T47D (cell line): Measurements from ENCODE around the gene GP5.

Experiments
- DNase-seq, 2 experiments: peaks; one replicate each; pipeline versions ENCODE4 v3.0.0 to v3.0.0-alpha.2; 2011 to 2012; ENCODE audit warnings: low read depth in 1 of 2, low spot score in 1 of 2
- JUND ChIP-seq: IDR thresholded peaks from 2 replicates; pipeline ENCODE4 v1.6.1; 2012; ENCODE audit warnings: low read depth
- in situ Hi-C: cut with HindIII; loops from 2 replicates; pipeline ENCODE4 v1.10.0; 2016; ENCODE audit warnings: low sequenced_read_pairs, low pct_unique_long_range_greater_than_20kb

The GP5 gene

DNA sequence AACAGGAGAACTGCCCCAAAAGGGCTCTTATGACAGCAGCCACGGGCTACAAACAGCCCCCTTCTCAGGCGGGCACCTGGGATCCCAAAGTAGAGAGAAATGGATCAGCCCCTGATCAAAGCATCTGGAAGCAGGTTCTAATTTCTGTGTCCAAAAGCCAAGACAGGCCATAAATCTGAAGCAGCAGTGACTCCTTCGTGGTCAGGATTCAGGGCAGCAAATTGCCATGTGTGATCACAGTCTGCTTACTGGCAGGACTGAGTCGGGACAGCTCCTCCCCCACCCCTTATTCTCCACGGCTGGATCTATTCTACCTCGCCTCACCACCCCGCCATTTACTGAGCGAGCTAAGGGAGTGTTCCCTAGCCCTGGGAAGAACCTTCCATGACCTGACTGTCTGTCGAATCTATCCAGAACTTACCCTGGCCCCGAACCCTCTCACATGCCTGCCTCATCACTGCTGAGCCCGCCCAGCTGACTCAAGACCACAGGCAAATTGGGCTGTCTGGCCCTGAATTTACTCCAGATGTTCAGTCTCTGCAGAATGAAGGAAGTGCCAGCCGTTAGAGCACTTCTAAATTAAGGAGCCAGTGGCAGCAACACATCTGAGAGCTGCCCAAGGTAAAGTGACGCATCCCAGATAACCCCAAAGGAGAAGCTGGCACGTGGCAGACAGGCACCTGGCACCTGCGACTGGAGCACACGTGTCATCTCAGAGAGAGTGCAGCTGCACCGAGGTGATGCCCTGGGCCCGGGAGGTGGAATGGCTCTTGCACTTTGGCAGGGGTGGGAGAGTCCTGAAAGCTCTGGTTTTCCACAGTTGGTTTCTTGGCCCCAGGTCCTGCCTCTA is 30.8 kb downstream of the GP5 start:
- in situ Hi-C loops = no loop called here
- TF ChIP-seq JUND = no peak
- DNase-seq = no peak

DNA sequence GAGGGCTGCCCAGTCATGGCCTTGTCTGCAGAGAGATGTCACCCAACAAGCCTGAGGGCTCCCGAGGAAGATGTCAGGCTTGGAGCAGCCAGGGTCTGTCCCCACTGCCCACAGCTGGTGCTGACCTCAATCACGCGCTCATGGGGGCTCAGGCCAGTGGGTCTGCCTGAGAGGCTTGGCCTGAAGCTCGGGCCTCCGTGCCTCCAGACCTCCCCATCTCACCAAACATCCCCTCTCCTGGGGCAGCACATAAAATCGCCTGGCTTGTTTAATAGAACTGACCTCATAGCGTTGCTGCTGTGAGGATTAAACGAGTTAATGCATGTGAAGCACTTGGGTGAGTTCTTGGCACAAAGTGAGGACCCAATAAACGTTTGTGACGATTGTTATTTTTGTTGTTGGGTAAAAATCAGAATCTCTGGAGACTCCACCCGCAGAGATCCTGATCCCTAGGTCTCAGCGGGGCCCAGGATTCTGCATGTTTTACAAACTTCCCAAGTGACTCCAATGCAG is 33.0 kb downstream of the GP5 start:
- in situ Hi-C loops = no loop called here
- TF ChIP-seq JUND = no peak
- DNase-seq = no peak

DNA sequence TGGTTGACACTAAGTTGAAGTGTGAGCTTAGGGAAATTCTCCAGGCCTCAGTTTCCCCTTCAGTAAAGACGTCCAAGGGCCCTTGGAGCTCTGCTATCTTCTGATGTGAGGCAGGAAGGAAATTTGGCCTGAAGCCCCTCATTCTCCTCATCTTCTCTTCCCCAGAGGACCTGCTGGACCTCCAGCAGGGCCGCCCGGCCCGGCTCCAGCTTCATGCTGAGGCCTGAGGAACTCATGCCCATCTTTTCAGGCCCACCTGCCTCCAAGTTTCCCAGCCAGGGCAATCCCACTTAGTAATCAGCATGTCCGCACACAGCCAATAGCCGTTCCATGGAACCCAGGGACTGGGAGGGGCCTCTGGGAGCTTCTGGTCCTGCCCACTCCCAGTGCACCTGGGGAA is 33.5 kb downstream of the GP5 start:
- DNase-seq = no peak
- in situ Hi-C loops = no loop called here
- no peak for TF ChIP-seq JUND

DNA sequence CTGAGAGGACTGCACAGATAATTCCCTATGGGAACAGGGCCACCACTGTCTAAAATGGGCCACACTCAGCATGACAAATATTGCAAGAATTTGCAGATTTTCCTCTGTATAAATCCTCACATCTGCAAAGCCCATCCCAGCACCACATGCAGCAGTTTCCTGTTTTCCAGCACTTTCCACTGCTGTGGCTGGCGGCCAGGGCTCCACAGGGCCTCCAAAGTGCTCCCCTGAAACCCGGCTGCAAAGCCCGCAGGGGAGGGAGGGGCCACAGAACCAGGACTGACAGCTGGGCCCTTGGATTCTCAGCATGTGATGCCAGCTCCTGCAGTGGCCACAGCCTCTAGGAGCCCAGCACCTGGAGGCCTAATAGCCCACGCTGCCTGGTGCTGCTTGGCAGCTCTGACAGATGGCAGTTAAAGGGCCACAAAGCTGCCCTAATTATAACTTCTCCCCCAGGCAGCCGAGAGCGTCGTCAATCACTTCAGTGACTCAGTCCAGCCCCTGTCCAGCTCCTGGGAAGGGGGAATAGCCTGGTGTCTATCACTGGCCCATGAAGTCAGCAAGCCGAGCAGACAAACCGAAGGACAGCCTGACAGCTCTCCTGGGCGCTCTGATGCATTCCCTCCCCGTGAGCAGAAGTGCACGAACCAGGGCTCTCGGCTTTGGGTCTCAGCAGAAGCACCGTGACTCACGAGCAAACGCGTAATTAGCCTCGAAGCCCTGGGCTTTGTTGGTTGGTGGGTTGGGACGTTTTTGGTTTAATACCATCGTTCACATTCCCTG is 34.2 kb downstream of the GP5 start:
- TF ChIP-seq JUND = no peak
- in situ Hi-C loops = no loop called here
- DNase-seq = no peak

DNA sequence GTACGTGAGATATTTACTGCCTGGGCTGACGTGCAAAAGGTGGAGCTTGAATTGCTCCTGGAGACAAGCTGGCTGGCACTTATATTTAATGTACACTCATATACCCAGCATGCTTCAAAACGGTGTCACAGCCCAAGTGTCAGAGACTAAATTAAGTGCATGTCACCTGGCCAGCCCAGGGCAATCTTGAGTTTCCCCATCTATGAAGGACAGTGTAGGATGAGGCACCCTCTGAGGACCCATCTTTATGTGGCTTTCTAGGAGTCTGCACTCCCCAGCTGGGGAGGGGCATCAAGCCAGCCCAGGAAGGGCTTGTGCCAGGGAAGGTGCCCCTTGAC is 34.8 kb downstream of the GP5 start:
- DNase-seq = no peak
- in situ Hi-C loops = no loop called here
- TF ChIP-seq JUND = no peak

DNA sequence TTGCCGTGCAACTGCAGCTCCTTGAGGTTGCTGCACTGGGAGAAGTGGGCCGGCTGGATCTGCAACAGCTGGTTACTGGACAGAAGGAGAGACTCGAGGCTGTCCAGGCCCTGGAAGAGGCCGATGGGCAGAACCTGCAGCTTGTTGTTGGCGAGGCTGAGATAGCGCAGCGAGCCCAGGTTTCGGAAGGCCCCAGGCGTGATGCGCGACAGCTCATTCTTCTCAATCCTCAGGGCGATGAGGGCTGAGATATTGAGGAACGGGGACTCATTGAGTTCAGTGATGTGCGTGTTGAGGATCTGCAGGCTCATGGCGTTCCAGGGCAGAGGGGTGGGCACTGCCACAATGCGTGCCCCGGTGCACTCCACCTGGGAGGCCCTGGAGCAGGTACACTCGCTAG is 38.5 kb downstream of the GP5 start:
- no peak for DNase-seq
- TF ChIP-seq JUND = no peak
- in situ Hi-C loops = no loop called here

DNA sequence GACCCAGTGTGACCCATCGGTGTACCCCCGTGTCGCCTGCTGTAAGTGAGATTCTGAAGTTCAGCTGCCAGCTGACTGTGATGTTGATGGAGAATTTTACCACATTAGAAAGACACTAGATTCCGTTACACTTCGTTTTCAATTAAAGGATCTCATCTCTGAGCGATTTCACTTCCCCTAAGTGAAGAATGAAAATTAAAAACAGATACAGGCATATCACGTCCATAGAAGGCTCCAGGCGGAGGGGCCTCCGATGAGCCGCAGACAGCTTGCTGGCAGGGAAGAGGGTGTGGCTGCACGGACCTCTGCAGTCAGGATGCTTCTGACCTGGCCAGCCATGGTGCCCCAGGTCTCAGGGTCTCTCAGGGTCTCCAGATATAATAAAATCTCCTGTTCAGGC is 41.4 kb downstream of the GP5 start:
- DNase-seq = no peak
- in situ Hi-C loops = no loop called here
- no peak for TF ChIP-seq JUND

DNA sequence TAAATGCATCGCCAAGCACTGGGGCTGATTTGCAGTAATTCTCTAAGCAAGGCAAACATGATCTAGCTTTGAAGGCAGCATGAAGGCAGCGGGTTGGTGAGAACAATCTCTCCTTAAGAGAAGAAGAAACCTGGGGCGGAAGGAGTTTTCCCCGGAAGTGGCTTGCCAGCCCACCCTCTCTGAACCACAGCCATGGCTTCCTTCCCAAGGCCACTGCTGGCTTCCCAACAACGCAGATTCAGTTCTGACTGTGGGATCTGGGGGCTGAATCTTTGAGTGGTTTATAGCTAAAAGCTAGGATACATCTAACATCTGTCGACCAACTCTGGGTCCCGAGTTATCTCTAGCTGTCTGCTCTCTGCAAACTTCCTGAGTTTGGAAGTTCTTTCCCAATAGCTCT is 43.7 kb downstream of the GP5 start:
- in situ Hi-C loops = no loop called here
- no peak for TF ChIP-seq JUND
- DNase-seq = no peak

DNA sequence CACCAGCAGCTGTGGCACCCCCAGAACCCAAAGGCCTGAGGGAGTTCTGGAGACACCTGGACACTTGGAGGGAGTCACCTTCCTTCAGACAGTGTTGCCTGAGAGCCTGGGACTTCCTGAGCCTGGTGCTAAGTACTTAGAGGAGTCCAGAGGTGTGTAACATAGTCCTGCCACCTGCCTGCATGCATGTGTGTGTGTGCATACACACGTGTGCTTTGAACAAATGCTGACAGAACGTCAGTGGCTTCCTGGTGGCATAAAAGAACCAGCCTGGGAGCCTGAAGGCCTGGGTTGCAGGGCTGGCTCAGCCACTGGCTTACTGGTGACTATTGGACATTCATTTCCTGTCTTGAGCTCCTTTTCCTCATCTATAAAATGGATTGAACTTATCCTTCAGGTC is 44.8 kb downstream of the GP5 start:
- in situ Hi-C loops = no loop called here
- DNase-seq = no peak
- no peak for TF ChIP-seq JUND

DNA sequence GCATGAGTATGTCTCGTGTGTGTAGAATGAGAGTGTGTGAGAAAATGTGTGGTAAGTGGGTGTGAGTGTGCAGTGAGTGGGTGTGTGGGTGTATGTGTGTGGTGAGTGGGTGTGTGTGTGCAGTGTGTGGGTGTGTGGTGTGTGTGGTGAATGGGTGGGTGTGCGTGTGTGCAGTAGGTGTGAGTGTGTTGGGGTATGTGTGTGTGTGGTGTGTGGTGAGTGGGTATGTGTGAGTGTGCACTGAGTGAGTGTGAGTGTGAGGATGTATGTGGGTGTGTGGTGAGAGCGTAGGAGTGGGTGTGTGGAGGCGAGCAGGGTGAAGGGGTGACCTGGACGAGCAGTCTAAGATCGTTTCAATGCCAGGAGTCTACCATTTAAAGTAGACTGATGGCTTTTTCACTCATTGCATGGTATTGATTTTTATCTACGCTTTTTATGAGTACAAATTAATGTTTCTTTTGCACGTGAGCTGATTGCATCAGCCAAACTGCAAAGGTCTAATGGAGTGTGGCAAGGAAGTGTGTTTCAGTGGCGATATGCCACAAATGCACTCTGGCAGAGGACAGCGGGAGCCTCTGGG is 46.3 kb downstream of the GP5 start:
- no peak for TF ChIP-seq JUND
- in situ Hi-C loops = no loop called here
- no peak for DNase-seq

DNA sequence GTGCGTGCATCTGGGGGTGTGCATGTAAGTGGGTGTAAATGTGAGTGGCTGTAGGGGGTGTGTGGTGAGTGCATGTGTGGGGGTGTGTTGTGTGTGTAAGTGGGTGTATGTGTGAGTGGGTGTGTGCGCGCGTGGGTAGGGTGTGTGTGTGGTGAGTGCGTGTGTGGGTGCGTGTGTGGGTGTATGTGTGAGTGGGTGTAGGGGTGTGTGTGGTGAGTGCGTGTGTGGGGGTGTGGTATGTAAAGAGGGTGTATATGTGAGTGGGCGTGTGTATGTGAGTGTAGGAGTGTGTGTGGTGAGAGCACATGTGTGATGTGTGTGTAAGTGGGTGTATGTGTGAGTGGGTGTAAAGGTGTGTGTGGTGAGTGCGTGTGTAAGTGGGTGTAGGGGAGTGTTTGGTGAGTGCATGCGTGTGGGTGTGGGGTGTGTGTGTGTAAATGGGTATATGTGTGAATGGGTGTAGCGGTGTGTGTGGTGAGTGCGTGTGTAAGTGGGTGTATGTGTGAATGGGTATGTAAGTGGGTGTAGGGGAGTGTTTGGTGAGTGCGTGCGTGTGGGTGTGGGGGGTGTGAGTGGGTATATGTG is 47.0 kb downstream of the GP5 start:
- no peak for TF ChIP-seq JUND
- DNase-seq = no peak
- in situ Hi-C loops = no loop called here

DNA sequence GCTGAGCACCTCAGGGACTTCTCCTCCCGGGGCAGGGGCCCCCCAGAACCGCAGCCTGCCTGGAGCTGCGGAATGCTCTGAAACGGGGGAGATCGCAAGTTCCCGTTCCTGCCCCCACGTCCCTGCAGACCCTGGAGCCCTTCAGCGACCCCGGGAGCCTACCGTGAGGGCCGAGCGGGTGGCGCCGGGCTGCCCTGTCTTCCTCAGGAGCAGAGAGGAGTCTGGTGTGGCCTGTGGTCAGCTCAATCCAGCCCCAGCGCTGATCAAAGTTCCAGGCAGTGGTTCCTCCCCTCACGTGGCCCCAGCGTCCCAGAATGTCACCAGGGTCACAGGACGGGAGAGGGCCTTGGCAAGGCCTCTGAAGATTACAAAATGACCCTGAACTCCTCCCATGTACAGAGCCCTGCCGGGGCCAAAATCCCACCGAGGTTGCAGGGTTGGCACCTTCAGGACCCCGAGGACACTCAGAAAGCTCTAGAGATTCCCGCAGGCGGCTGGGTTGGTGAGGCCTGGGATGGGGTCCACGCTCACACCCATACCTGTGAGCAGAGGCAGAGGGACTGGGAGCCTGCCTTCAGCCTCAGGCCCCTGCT is 47.9 kb downstream of the GP5 start, which contains the start of gene CPN2:
Gene CPN2, minus strand, starts transcription at position 249 of the 593 bp plus-strand sequence. CDS start 8,626 bp downstream, outside the sequence.
- in situ Hi-C loops = no loop called here
- no peak for TF ChIP-seq JUND

More for the DNA sequence above, 47.9 kb downstream of the GP5 start, which contains the start of gene CPN2:
- DNase-seq = no peak
